ENCODE measurements around the gene HTRA1.
A peak's percentile ranks its signal among the peaks of the same experiment; 100 is the strongest.

Gene HTRA1

DNA sequence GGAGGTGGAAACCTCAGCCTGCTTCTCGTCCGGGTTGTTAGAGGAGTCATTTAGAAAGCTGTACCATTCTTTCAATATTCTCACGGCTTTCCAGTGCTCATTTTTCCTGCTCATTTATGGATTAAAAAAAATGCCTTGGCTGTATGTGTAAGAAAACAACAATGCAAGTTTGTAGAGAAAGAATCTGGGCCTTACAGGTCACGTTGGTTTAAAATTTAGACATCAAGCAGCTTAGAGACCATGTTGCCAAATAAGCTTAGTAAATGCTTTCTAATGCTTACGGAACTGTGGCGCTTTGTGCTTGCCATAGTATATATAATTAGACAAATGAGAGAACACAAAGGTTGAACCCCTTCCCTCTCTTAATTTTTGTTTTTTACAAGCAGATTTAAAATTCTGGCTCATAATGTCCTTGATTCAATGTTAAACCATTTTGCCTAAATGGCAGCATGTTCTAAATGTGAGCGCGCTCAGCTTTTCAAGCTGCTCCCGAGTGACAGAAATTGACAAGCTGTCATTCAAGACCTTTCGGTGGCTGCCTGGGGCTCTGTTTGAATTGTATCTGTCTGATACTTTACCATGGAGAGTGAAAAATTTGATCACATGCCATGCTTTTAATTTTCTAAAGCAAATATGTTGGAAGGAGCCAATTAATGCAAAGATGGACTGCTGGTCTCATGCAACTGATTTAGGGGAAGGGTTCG lies 5.8 kb upstream of the HTRA1 start:
- no peak for DNase-seq

DNA sequence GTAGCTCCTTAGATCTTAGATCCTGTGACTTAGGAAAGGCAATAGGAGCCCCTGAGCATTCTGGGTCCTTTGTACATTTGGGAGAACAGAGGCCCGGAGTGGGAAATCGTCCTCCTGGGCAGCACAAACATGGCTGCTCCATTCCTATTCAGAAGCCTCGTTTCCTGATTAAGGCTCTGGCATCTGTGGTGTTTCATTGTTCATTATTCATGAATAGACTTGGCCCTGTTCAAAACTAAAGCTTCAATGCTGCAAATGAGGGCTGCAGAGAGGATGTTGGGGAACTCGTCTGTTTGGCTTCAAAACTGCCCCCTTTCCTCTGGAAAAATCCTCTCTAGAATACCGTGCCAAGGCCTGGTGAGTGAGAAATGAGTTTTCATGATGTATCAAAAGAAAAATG lies 3.4 kb upstream of the HTRA1 start:
- DNase-seq = no peak

DNA sequence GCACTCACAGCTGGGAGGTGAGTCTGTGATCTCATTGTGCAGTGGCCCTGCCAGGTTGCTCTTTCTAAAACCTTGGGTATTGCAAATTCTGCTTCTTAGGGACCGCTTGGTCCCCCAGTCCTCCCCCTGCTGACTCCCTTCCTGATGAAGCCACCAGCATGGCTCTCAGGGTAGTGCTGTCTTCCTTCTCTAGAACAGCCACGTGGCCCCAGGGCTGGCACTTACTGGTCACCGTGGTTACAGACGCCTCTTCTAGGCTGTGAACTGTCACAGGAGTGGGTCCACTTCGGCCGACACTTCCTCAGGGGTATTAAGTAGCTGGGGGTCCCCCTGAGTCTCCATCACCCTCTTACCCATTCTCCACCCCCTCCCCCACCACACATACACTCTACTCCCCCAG lies 2.7 kb upstream of the HTRA1 start:
- DNase-seq = no peak

DNA sequence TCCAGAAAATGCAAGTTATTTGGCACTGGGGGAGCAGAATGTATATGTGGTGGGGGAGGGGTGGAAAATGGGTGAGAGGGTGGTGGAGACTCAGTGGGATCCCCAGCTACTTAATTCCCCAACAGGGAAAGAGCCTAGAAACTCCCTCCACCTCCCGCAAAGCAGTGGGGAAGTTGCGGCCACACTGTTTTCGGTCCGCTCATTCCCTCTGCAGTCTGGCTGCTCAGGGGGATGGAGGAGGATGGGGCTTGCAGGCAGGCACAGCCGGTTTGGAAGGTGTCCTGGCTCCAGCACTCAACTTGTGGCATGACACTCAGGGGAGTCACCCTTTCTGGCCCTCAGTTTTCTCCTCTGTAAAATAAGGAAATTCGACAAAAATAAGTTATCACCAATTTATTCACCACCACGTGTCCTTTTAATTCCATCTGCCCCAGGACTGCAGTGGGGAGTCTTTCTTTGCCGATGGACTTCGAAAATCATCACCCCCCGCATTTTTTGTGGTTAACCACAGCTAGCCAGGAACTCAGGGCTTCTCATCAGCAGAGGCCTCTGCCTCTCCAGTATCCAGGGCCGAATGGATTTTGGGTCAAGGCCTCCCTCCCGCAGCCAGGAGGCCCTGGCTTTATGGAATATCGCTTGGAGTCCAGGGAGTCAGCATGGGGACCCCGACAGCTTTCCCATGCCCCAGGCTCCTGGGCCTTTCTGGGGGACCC lies 1.6 kb upstream of the HTRA1 start:
- DNase-seq = no peak

DNA sequence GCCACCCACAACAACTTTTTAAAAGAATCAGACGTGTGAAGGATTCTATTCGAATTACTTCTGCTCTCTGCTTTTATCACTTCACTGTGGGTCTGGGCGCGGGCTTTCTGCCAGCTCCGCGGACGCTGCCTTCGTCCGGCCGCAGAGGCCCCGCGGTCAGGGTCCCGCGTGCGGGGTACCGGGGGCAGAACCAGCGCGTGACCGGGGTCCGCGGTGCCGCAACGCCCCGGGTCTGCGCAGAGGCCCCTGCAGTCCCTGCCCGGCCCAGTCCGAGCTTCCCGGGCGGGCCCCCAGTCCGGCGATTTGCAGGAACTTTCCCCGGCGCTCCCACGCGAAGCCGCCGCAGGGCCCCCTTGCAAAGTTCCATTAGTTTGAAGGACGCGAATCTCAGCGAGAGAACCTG lies 461 bp upstream of the HTRA1 start:
- no peak for DNase-seq

DNA sequence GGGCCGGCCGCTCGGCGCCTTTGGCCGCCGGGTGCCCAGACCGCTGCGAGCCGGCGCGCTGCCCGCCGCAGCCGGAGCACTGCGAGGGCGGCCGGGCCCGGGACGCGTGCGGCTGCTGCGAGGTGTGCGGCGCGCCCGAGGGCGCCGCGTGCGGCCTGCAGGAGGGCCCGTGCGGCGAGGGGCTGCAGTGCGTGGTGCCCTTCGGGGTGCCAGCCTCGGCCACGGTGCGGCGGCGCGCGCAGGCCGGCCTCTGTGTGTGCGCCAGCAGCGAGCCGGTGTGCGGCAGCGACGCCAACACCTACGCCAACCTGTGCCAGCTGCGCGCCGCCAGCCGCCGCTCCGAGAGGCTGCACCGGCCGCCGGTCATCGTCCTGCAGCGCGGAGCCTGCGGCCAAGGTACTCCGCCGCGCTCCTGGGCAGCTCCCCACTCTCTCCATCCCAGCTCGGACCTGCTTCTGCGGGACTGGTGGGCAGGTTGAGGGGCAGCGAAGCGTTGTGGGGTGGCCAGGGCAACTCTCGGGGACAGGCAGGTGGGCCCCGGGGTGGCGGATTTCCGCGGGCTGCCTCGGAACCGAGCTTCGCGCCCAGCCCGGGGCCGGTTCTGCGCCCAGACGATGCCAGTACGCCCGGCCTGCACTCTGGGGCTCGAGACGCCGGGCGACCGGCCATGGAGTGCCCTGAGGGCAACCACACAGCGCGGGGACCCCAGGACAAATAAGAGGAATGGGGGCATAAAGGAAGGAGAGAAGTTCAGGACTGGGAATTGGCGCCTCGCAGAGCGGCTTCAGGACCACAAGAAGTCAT lies 578 bp downstream of the HTRA1 start:
- DNase-seq = no peak

DNA sequence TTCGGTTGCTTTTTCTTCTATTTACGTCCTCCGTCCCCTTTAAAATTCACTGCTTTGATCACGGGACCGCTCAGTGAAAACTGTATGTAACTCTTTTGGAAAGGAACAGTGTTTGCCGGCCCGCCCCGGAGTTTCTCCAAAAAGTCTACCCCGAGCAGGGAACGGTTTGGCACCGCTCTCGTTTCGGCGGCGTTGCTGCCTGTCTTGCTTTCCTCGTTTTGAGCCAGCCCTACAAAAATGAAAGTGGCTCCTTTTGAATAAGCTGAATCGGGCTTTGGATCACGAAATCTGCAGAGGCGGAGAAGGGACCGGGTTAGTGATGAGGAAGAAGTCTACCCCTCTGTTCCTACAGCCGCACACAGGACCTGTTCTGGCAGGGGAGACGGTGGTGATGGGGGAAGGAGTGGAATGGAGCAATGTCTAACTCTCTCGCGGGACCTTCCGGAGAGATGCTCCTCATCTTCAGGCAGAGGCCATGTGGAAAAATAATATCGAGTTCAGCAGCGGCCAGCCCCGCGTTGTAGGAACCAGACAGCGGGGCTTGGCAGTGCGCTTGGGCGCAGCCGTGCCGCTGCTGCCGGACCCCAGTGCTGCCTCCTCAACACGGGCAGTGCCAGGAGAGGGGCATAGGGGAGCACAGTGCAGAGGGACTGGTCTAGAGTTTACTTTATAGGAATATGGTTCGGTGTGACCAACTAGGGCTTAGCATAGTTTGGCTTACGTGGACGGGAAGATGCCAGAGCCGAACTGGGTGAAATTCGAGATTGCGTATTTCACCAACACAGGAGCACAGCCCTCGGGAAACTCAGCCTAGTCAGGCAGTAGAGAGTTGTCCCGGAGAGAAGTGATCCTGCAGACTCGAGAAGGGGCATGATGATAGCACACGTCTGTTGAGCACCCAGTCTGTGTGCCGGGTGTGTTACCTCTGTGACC lies 1.4 kb downstream of the HTRA1 start:
- no peak for DNase-seq

DNA sequence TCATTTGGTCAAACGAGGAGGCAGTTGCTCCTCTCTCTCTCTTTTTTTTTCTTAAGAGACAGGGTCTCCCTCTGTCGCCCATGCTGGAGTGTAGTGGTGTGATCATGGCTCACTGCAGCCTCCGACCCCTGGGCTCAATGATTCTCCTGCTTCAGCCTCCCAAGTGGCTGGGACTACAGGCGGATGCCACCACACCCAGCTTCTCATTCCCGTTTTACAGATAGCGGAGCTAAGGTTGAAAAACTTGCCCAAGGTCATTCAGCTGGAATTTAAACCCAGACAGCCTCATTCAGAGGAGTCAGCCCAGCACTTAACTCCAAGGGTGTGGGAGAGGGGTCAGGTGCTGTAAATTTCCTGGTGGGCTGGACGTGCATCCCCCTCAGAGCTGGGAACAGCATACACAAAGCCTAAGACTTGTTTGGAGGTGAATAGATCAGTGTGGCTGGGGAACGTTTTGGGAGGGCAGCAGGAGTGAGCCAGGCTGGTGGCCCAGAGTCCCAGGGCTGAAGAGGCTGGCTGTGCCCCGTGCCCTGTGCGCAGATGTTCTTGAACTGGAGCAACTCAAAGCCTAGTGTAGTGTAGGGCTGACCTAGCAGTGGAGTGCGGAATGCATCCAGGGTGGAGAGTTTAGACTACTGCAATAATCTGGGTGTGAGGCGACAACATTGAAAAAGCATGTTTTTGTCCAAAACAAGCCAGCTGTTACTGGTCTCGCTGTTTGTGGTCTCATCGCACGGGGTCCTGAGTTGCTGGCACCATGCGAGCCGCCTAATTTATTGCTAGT lies 2.3 kb downstream of the HTRA1 start:
- no peak for DNase-seq

DNA sequence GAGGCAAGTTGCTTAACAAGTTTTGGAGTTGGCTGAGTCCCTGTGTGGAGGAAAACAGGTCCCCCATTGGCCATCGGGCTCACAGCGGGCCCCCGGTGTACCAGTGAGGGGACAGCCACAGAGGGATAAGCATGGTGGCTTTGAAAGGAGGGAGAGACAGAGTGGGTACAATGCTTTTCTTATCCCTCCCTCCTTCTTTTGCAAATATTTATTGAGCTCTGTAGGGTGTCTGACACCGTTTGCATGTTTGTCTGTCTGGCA lies 2.8 kb downstream of the HTRA1 start:
- DNase-seq = no peak

DNA sequence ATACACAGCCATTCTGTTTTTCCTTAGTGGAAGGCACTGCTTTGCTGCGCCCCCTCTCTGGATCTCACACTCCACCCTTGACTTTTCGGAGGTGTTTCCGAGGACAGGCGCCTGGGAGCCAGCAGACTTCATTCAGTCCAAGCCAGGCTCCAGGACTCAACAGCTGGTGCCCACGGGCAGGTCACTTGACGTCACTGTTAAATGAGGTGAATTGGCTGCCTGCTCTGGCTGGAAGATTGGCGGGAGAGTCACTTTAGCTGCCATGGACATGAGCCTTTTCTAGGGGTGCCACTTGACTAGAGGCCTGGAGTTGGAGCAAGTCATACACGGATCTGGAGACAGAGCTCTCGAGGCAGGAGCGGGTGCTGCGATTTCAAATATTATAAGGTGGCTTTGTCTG lies 3.2 kb downstream of the HTRA1 start:
- no peak for DNase-seq

DNA sequence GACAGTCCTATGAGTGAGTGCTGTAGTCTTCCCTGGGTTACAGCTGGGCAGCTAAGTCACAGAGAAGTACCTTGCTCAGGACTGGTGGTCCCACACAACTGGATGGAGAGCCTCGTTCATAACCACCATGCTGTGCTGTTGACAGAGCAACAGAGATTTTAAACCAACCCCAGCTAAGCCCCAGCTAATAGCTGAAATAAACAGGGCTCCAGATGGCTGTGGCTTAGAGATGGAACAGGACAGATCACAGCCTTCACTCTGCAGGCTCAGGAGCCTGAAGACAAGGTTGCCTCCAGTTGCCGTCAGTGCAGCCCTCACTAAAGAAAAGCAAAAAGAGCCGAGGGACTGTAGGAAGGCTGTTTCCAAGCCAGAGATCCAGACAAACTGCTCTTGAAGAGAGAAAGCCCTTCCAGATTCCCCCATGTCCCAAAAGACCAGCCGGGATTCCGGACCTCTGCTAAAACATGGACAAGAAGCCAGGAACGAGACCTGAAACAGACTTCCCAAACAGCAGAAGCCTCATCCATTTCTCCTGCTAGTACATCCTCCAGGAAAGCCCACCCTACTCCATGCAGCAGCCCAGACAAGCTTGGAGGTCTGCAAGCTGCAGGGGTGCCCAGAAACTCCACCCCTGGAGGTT lies 4.2 kb downstream of the HTRA1 start:
- DNase-seq = no peak

DNA sequence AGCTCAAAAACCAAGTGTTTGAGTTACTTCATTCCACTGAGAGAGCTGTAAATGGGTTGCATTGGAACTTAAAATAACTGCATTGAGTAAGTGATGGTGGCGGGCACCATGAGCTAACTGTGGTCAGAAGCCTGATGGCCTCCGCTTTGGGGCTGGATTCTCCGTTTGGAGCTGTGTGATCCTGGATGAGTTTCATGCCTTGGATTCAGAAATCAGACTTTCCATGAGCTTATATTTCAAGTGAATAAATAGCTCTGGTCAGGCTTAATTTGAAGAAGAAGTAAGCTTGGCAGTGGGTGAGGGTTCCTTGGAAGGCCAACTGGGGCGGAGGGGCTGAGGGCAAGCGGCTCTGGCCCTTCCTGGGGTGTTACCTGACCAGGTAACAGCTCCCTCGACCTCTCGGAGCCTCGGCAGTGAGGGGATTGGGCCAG lies 5.6 kb downstream of the HTRA1 start:
- no peak for DNase-seq

DNA sequence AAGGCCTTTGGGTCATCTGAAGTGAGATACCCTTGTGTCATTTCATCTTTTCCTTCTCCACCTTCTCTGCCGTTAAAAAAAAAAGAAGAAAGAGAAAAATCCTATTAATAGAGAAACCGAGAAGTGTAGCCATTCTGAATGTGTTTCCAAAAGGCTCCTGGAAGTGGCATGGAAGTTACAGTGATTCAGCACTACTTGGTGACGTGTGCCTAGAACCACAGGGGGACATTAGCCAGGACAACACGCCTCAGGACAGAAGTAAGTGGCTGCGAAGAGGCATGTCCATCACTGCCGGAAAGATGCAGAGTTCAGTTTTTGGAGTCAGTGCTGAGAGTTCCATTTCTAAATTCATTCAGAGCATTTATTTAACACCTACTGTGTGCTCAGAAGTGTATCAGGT lies 6.3 kb downstream of the HTRA1 start:
- no peak for DNase-seq

DNA sequence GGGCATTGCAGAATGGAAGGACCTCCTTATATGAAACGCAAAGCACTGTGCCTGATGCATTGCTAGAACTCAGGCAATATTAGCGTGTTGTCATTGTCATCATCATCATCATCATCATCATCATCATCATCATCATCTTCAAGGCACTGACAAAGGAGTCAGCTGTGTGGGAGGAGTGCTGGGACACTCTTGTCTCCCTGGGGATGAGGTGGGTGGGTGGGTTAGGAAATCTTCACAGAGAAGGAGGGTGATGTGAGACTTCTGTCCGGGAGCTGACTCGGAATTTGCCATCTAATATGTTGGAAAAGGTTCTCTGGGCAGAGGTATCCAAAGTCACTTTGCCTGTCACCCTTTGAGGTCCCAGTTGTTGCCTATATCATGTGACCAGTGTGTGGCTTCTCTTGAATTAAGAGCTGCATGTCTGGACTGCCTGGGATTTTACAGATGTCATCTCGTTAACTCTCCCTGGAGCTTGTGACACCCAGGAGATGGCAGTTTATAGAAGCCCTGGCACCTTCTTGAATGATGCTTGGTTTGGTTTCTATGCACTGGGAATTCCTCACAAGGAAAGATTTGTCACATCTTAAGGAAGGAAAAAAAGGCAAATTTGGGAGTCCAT lies 7.1 kb downstream of the HTRA1 start:
- no peak for DNase-seq

DNA sequence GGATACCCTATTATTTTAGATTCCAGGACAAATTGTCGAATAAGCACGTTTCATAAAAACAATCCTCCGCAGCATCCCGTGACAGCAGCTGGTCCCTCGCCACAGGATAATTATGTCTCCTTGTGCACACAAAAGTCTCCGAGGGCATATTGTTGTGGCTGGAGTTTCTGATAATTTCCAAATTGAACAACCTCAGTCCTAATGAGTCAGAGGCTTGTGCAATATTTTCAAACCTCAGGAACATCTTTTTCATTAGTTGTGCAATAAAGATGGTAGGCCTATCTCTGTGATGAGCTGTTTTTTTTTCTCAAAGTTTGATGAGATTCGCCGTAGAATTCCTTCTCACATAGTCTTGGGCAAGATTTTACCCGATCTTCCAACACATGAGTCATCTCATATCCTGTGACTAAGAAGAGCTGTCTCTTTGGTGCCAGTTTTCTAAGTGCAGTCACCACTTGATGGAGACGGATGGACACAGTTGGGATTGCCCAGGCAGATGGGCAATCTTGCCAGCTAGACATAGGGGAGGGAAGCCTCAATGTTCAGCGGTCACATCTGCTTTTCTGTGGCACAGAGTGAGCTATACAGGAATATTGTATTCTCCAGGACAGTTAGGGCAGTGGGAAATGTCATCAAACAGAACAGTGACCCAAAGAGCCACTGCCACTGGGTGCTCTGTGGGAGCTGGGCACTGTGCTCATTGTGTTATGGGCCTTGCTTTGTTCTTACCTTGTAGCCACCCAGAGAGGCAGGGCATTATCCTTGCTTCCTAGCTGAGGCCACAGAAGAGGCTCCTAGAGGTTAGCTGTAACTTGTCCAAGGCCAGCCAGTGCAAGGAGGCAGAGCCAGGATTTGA lies 7.8 kb downstream of the HTRA1 start:
- DNase-seq = peak; percentile 74

DNA sequence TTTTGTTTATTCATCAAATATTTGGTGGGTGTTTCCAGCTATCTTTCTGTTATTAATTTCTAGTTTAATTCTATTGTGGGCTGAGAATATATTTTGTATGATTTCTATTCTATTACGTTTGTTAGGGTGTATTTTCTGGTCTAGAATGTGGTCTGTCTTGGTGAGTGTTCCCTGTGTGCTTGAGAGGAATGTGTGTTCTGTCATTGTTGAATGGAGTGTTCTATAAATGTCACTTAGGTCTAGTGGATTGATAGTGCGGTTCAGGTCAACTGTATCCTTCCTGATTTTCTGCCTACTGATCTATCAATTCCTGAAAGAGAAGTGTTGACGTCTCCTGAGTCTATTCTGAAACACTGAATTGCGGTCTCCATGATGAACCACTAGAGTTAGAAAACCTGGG lies 8.5 kb downstream of the HTRA1 start:
- no peak for DNase-seq

DNA sequence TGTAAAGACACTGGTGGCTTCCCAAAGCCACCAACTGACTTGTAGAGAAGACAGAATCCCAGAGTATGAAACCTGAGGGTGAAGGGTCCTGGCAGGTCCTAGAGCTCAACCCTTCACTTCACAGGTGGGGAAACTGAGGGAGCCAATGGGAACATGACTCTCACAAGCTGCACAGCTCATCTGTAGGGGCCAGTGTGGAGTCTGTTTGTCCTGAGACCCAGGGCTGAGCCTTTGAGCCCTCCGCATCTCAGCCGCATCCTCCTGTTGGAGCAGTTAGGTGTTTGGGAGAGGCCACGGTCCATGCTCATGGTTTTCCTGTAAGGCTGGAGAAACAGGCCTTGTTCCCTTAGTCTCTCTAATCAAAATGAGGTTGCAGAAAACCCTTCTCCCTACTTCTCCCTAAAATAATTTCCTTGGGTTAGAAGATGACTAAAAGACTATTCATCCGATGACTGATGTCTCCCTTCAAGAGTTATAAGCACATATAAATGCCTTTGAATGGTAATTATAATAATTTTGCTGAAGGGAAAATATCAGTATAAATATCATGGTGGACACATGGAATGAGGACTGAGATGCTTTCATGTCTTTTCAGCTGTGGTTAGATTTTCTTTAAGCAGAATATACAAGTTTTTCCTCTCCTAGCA lies 10.3 kb downstream of the HTRA1 start:
- DNase-seq = no peak

DNA sequence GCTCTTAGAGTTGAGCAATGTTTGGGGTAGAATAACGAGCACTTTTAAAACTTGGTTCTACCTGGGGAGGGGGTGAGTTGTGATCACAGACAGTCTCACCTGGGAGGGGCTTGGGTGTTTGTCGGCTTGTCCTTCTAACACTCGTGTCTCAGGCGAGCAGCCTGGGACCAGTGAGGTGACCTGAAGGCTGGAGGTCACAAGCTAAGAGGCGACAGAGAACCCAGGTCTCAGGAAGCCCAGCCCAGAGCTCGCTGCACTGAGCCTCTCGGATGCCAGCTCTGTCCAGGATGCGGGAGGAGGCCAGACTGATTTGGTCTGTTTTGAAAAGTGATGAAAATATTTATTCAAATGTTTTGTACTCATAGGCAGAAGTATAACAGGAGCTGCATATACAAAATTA lies 11.8 kb downstream of the HTRA1 start:
- no peak for DNase-seq

DNA sequence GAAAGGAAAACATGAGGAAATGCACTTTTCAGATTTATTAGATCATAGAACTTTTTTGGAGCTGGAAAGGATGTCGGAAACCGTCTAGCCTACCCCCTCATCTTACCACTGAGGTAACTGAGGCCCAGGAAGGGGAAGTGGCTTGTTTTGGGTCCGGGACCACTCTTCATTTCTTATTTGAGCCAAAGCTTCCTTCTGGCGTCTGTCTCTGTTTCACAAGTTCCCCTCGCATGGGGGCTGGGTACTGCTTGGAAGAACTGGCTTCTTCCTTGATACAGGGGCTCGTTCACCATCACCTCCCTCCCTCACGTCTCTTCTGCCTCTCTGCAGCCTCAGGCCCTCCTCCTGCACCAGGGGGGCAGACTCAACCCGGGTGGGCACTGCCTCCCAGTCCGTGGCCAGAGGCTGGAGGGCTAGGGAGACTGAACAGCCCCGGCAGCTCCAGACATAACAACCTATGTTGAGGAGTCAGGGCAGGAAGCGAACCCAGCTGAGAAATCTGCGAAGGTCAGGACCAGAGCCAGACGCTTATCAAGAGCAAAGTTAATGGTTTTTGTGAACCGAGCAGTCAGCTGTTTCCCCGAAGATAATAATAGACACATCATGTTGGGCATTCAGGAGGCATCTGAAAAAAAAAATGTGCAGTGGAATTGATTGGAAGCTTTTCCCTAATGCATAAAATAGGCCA lies 12.9 kb downstream of the HTRA1 start:
- DNase-seq = no peak

All from 8988T (cell line).